Esophagus muscularis mucosa (tissue), 4 donors: ENCODE results near the gene SFT2D3. TPM values are rescaled to one million over a fixed set of nuclear protein-coding genes. Genes with fewer than 3 reads are reported as not detected.

Source experiments
- DNase-seq: peaks from one replicate; pipeline ENCODE4 v3.0.0-alpha.2; 2017; ENCODE audit errors: extremely low spot score
- H3K27ac ChIP-seq, 4 donors: fragments of 200-600 bp; sonication (generic); replicated peaks in 1 of 4; 1 replicate in 3 of 4; 2 replicates in 1 of 4; pipeline ENCODE4 v1.5.1; 2016 to 2019; ENCODE audit warnings: mild to moderate bottlenecking in 1 of 4
- H3K27me3 ChIP-seq, 4 donors: fragments of 200-600 bp; sonication (generic); one replicate each; pipeline versions ENCODE4 v1.5.1 to v1.6.0; 2016 to 2019
- H3K36me3 ChIP-seq, 4 donors: fragments of 200-600 bp; sonication (generic); one replicate each; pipeline ENCODE4 v1.5.1; 2016 to 2019
- H3K4me1 ChIP-seq, 4 donors: fragments of 200-600 bp; sonication (generic); one replicate each; pipeline ENCODE4 v1.5.1; 2016 to 2019
- H3K4me3 ChIP-seq, 4 donors: fragments of 200-600 bp; sonication (generic); 1 replicate in 2 of 4; 2 replicates in 2 of 4; pipeline ENCODE4 v1.5.1; 2016 to 2019; ENCODE audit warnings: mild to moderate bottlenecking in 4 of 4, moderate library complexity in 1 of 4
- H3K9me3 ChIP-seq, 4 donors: fragments of 200-600 bp; sonication (generic); 1 replicate in 3 of 4; 2 replicates in 1 of 4; pipeline ENCODE4 v1.5.1; 2016 to 2019
- CTCF ChIP-seq, 3 experiments: fragments of 200-600 bp in 2 of 3; fragments of 450-650 bp in 1 of 3; sonication (generic) in 2 of 3; IDR thresholded peaks; one replicate each; pipeline ENCODE4 v1.5.1; 2017 to 2019; ENCODE audit warnings: antibody characterized with exemption in 3 of 3, mild to moderate bottlenecking in 2 of 3, moderate library complexity in 1 of 3
- EP300 ChIP-seq: sonication (generic); formaldehyde crosslinking; IDR thresholded peaks from one replicate; pipeline ENCODE4 v1.6.1; 2017; ENCODE audit warnings: antibody characterized with exemption
- POLR2A ChIP-seq: fragments of 450-650 bp; IDR thresholded peaks from one replicate; pipeline ENCODE4 v1.6.1; 2017; ENCODE audit warnings: antibody characterized with exemption, moderate library complexity, mild to moderate bottlenecking, low read depth
- POLR2AphosphoS5 ChIP-seq, 2 donors: sonication (generic); formaldehyde crosslinking; IDR thresholded peaks; one replicate each; pipeline ENCODE4 v1.6.1; 2017; ENCODE audit warnings: antibody characterized with exemption in 2 of 2
- WGBS: methylation state at CpG from one replicate; pipeline ENCODE4 v1.1.5; 2018; 5-methylcytosine and 5-hydroxymethylcytosine counted together
- intact Hi-C: fragments of 100-400 bp; cut with DNase I; formaldehyde crosslinking; loops from one replicate; pipeline ENCODE4 v1.15.1; 2023
- total RNA-seq, 4 donors: library from RNA; depleted of rRNA; stranded (reverse); fragments of >200 nt; gene quantifications; one replicate each; pipeline versions ENCODE4 v1.1.0 to v1.2.1, GENCODE V29; 2016

Gene SFT2D3
- total RNA-seq, 4 donors from 2014 or later, result 5.8 to 11.8 (median 9.4) TPM

- Histone ChIP-seq H3K36me3 (peaks cover 0 to 7% (median under 1%) of the 10 kb centered on the region in 4 donors), H3K4me3 (no peak overlapping the region), H3K9me3 (no peaks in the 10 kb centered on the region), H3K27me3 (no peaks in the 10 kb centered on the region), H3K4me1 (peaks cover 13 to 37% (median 23%) of the 10 kb centered on the region in 4 donors), H3K27ac (peak overlapping the region in 2 of 4 donors; percentile 63 to 70)
- TF ChIP-seq CTCF (IDR thresholded peaks at IDR 0.05) (no peak), POLR2AphosphoS5 (IDR thresholded peaks at IDR 0.05) (no peak), POLR2A (no peak), EP300 (no peak)
- intact Hi-C loops, result no loop called here
- WGBS, result 89% methylated on average over 2 of the region's 2 CpGs
- no peak for DNase-seq
Measured at GRCh38 chr2:127735044-127735443, 33.7 kb downstream of the SFT2D3 start.

- Histone ChIP-seq H3K4me3 (no peak overlapping the region), H3K36me3 (peaks cover 0 to 9% (median 4%) of the 10 kb centered on the region in 4 donors), H3K9me3 (no peaks in the 10 kb centered on the region), H3K27ac (no peak overlapping the region), H3K27me3 (no peaks in the 10 kb centered on the region), H3K4me1 (peaks cover 13 to 37% (median 23%) of the 10 kb centered on the region in 4 donors)
- DNase-seq, result no peak
- intact Hi-C loops, result no loop called here
- WGBS, result 92% methylated on average over 3 of the region's 3 CpGs
- TF ChIP-seq CTCF (IDR thresholded peaks at IDR 0.05) (no peak), POLR2A (no peak), POLR2AphosphoS5 (IDR thresholded peaks at IDR 0.05) (no peak), EP300 (no peak)
Measured at GRCh38 chr2:127735537-127736399, 34.5 kb downstream of the SFT2D3 start.

GRCh38 chr2:127737892-127738291 lies 36.6 kb downstream of the SFT2D3 start:
- H3K27me3 ChIP-seq, result no peaks in the 10 kb centered on the region
- WGBS, result 64% methylated on average over 1 of the region's 1 CpG
- no peak overlapping the region for H3K27ac ChIP-seq
- no peak overlapping the region for H3K4me3 ChIP-seq
- intact Hi-C loops, result no loop called here
- TF ChIP-seq CTCF (IDR thresholded peaks at IDR 0.05) (no peak), EP300 (no peak), POLR2AphosphoS5 (IDR thresholded peaks at IDR 0.05) (no peak), POLR2A (no peak)
- H3K9me3 ChIP-seq, result no peaks in the 10 kb centered on the region
- DNase-seq, result no peak
- peaks cover 12 to 37% (median 23%) of the 10 kb centered on the region in 4 donors for H3K4me1 ChIP-seq
- H3K36me3 ChIP-seq, result peaks cover 0 to 11% (median 6%) of the 10 kb centered on the region in 4 donors

GRCh38 chr2:127739800-127740199 lies 38.5 kb downstream of the SFT2D3 start:
- no peaks in the 10 kb centered on the region for H3K27me3 ChIP-seq
- no peak overlapping the region for H3K4me3 ChIP-seq
- TF ChIP-seq CTCF (IDR thresholded peaks at IDR 0.05), result no peak
- no peak for TF ChIP-seq POLR2A
- TF ChIP-seq EP300, result no peak
- no peak for TF ChIP-seq POLR2AphosphoS5 (IDR thresholded peaks at IDR 0.05)
- DNase-seq, result no peak
- H3K36me3 ChIP-seq, result peaks cover 0 to 18% (median 8%) of the 10 kb centered on the region in 4 donors
- intact Hi-C loops, result no loop called here
- no peaks in the 10 kb centered on the region for H3K9me3 ChIP-seq
- no peak overlapping the region for H3K27ac ChIP-seq
- H3K4me1 ChIP-seq, result peaks cover 2 to 25% (median 11%) of the 10 kb centered on the region in 4 donors
- 83% methylated on average over 1 of the region's 1 CpG for WGBS
